Thyroid gland (tissue), 4 donors: Measurements from ENCODE around the gene GSTA5. TPM values are rescaled to one million over a fixed set of nuclear protein-coding genes. Genes with fewer than 3 reads are reported as not detected.

Experiments
- DNase-seq, 2 donors: peaks; one replicate each; pipeline ENCODE4 v3.0.0-alpha.2; 2019
- H3K27ac ChIP-seq, 3 donors: fragments of 200-600 bp; sonication (generic); 1 replicate in 2 of 3; 2 replicates in 1 of 3; pipeline ENCODE4 v1.5.1; 2016 to 2019; ENCODE audit warnings: mild to moderate bottlenecking in 1 of 3, moderate library complexity in 1 of 3
- H3K27me3 ChIP-seq: fragments of 200-600 bp; sonication (generic); one replicate; pipeline ENCODE4 v1.5.1; 2019
- H3K36me3 ChIP-seq, 2 donors: fragments of 200-600 bp; sonication (generic); one replicate each; pipeline ENCODE4 v1.5.1; 2016 to 2019
- H3K4me1 ChIP-seq, 2 donors: fragments of 200-600 bp; sonication (generic); one replicate each; pipeline ENCODE4 v1.5.1; 2017 to 2019
- H3K4me3 ChIP-seq, 3 donors: fragments of 200-600 bp; sonication (generic); replicated peaks in 1 of 3; 1 replicate in 2 of 3; 2 replicates in 1 of 3; pipeline ENCODE4 v1.5.1; 2016; ENCODE audit warnings: mild to moderate bottlenecking in 1 of 3
- H3K9me3 ChIP-seq: fragments of 200-600 bp; sonication (generic); one replicate; pipeline ENCODE4 v1.5.1; 2017
- POLR2A ChIP-seq, 2 donors: fragments of 450-650 bp; IDR thresholded peaks; one replicate each; pipeline ENCODE4 v1.6.1; 2017; ENCODE audit warnings: antibody characterized with exemption in 2 of 2, mild to moderate bottlenecking in 2 of 2, moderate library complexity in 1 of 2
- WGBS, 2 donors: methylation state at CpG; one replicate each; pipeline ENCODE4 v1.1.5; 2017; 5-methylcytosine and 5-hydroxymethylcytosine counted together
- intact Hi-C: fragments of 100-400 bp; cut with DNase I; formaldehyde crosslinking; loops from one replicate; pipeline ENCODE4 v1.15.1; 2023
- total RNA-seq, 4 donors: library from RNA; depleted of rRNA; stranded (reverse); fragments of >200 nt; gene quantifications; one replicate each; pipeline ENCODE4 v1.2.3, GENCODE V29; 2016
- TF ChIP-seq, protein P1 (sequence below), 6 experiments: fragments of 200-600 bp in 3 of 6; fragments of 450-650 bp in 3 of 6; sonication (generic) in 3 of 6; IDR thresholded peaks; one replicate each; pipeline ENCODE4 v1.5.1; 2016 to 2019; ENCODE audit warnings: antibody characterized with exemption in 6 of 6, mild to moderate bottlenecking in 2 of 6, inconsistent platforms in 1 of 6, moderate library complexity in 1 of 6

The GSTA5 gene
- total RNA-seq, result not detected

DNA sequence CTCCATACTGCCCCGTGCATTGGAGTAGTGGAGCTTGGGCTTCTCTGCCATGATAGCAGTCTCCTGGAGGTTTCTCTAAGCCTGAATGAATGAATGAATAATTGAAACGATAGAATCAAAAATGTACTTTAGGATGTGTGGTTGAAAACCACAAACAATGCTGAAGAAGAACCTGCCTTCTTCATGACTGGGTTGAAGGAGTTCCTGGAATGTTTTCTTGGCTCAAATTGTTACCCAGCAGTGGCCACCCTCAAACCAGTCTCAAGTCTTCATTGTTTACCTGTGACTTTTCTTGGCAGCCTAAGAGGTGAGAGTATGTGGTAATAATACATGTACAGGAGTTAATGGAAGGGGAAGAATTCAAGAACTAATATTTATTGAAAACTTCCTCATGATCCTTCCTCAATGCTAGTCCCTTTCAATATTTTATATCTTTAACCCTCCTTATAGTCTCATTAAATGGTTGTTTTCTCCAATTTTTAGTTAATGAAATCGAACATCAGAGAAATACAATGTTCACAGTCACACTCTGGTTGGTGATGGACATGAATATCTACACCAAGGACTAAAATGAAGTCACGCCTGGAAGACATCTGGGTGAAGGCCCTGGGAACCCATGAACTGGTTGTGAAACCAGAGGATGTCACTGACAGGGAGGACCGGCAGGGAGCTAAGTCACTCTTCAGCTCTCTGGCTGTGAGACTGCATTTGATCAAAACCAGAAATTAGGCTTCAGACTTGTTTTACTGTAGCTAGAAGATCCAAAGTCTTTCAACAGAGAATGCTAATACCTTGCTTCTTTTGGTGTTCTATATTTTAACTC lies at the start of gene GSTA5:
Gene GSTA5, minus strand, starts transcription at position 51 of the 823 bp plus-strand sequence.
- no peaks in the 10 kb centered on the region for H3K36me3 ChIP-seq
- H3K4me1 ChIP-seq, result no peaks in the 10 kb centered on the region
- no peaks in the 10 kb centered on the region for H3K27me3 ChIP-seq
- WGBS, 2 donors, result 68 to 73% methylated on average over 5 of the region's 5 CpGs
- intact Hi-C loops, result no loop called here
- H3K27ac ChIP-seq, result peak within 1 kb of the TSS in 1 of 3 donors; percentile 22
- TF ChIP-seq, protein P1, sequence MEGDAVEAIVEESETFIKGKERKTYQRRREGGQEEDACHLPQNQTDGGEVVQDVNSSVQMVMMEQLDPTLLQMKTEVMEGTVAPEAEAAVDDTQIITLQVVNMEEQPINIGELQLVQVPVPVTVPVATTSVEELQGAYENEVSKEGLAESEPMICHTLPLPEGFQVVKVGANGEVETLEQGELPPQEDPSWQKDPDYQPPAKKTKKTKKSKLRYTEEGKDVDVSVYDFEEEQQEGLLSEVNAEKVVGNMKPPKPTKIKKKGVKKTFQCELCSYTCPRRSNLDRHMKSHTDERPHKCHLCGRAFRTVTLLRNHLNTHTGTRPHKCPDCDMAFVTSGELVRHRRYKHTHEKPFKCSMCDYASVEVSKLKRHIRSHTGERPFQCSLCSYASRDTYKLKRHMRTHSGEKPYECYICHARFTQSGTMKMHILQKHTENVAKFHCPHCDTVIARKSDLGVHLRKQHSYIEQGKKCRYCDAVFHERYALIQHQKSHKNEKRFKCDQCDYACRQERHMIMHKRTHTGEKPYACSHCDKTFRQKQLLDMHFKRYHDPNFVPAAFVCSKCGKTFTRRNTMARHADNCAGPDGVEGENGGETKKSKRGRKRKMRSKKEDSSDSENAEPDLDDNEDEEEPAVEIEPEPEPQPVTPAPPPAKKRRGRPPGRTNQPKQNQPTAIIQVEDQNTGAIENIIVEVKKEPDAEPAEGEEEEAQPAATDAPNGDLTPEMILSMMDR (IDR thresholded peaks at IDR 0.05), result no peak
- TF ChIP-seq POLR2A (IDR thresholded peaks at IDR 0.05), result no peak
- no peak within 1 kb of the TSS for H3K4me3 ChIP-seq
- DNase-seq, result peak; percentile 24 to 38
- no peaks in the 10 kb centered on the region for H3K9me3 ChIP-seq

DNA sequence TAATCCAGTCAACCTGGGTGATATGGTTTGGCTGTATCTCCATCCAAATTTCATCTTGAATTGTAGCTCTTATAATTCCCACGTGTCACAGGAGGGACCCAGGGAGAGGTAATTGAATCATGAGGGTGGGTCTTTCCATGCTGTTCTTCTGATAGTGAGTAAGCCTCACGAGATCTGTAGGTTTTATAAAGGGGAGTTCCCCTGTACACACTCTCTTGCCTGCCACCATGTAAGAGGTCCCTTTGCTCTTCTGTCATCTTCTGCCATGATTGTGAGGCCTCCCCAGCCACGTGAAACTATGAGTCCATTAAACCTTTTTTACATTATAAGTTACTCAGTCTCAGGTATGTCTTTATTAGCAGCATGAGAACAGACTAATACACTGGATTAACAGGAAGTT lies 49.4 kb upstream of the GSTA5 start:
- Histone ChIP-seq H3K27ac (no peak overlapping the region), H3K4me1 (no peaks in the 10 kb centered on the region), H3K4me3 (no peak overlapping the region), H3K27me3 (no peaks in the 10 kb centered on the region), H3K9me3 (no peaks in the 10 kb centered on the region), H3K36me3 (no peaks in the 10 kb centered on the region)
- TF ChIP-seq, protein P1 (IDR thresholded peaks at IDR 0.05), result no peak
- no peak for TF ChIP-seq POLR2A (IDR thresholded peaks at IDR 0.05)
- 81 to 91% methylated on average over 3 of the region's 3 CpGs for WGBS, 2 donors
- intact Hi-C loops, result no loop called here
- no peak for DNase-seq

DNA sequence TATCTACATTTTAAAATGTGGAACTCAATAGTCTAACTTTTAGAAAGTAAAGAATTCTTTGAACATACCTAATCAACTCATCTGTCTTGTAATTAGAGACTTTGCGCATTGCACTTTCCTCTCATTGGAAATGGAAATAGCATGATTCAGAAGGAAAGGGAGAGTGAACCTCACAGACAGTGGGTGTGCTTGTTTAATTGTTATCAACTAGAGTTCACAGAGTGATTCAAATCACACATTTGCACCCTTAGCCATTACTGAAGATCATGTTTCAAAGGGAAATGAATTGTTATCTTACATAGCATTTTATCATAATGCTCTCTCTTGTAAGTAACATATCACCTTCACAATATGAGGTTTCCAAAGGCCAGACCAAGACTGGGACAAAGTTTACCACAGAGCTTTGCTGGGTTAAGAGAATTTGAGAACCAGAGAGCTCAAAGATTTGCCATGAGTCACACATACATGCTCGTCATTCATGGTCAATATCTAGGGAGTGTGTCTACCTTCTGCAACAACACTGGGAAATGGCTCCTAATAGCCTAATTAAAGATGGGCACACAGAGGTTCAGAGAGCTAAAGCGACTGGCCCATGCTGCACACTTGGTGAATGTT lies 47.4 kb upstream of the GSTA5 start:
- Histone ChIP-seq H3K36me3 (no peaks in the 10 kb centered on the region), H3K4me3 (no peak overlapping the region), H3K4me1 (no peaks in the 10 kb centered on the region), H3K9me3 (no peaks in the 10 kb centered on the region), H3K27ac (no peak overlapping the region), H3K27me3 (no peaks in the 10 kb centered on the region)
- intact Hi-C loops, result loop anchor here (10.0 kb wide), 1 partner anchor 97 kb away; no protein-coding TSS in a partner anchor
- TF ChIP-seq, protein P1 (IDR thresholded peaks at IDR 0.05), result no peak
- TF ChIP-seq POLR2A (IDR thresholded peaks at IDR 0.05), result no peak
- no peak for DNase-seq
- WGBS, 2 donors, result 92 to 96% methylated on average over 3 of the region's 3 CpGs

DNA sequence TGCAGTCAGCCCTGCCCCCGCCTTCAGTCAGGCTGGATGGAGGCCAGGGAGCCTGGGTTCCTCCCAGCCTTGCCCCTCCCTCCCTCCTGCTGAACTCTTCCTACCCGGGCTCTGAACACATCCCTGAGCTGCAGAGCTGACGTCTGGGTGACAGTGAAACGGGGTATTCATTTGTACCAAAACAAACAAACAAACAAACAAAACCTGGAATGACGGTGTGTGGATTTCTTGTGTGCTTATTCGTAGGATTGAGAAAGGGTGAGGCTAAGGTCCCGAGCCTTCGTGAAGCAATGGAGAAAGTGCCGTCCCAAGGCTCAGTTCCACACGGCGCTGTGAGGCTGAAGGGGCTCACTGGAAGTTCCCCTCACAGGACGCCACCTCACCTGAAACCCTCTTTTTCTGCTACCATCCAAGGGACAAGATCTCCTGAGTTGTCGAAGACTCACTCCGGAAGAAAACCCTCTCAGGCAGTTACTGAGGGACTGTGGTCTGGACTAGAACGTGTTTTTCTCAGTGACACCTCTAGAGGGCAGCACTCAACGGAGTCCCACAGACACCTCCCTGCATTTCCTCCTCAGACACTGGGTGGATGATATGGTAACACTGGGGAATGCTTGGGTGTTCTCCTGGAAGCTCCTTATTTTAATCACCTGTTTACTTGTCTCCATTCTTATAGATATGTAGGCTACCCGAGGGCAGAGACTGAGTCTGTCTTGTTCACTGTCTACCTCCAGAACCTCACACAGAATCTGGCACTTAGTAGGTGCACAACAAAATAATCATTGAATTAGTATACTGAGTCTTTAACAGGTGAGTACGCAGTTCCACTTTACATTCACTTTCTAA lies 41.6 kb upstream of the GSTA5 start:
- H3K4me3 ChIP-seq, result peak overlapping the region in 2 of 3 donors; percentile 34 to 38
- H3K27ac ChIP-seq, result peak overlapping the region in 2 of 3 donors; percentile 1 to 42
- H3K9me3 ChIP-seq, result no peaks in the 10 kb centered on the region
- no peaks in the 10 kb centered on the region for H3K4me1 ChIP-seq
- H3K27me3 ChIP-seq, result no peaks in the 10 kb centered on the region
- intact Hi-C loops, result loop anchor here (10.0 kb wide), 1 partner anchor 103 kb away; no protein-coding TSS in a partner anchor
- TF ChIP-seq, protein P1 (IDR thresholded peaks at IDR 0.05), result peak; percentile 33 to 83 (median 70)
- no peak for TF ChIP-seq POLR2A (IDR thresholded peaks at IDR 0.05)
- H3K36me3 ChIP-seq, result no peaks in the 10 kb centered on the region
- WGBS, 2 donors, result 11 to 17% methylated on average over 18 of the region's 18 CpGs
- peak; percentile 68 to 70 for DNase-seq
